ENCODE results near the gene FAM3D.

FAM3D gene

DNA sequence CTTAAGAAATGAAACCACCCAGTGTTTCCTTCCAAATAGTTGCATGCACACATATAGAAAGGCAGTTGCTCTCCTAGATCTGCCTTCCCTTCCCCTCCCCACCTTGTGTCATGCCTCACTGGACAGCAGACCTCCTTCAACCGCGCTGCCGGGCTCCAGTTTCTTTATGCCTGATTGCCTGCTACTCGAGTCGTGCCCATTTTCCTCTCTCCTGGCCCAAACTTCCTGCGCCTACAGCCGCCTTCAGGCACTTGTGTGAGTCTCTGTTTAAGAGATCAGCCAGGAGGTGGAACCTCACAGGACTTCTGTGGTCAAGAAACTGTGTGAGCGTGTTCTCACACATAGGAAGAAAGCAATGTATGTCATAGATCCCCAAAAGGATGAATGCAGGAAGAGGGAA lies 80.6 kb downstream of the FAM3D start:
- no peak for DNase-seq

DNA sequence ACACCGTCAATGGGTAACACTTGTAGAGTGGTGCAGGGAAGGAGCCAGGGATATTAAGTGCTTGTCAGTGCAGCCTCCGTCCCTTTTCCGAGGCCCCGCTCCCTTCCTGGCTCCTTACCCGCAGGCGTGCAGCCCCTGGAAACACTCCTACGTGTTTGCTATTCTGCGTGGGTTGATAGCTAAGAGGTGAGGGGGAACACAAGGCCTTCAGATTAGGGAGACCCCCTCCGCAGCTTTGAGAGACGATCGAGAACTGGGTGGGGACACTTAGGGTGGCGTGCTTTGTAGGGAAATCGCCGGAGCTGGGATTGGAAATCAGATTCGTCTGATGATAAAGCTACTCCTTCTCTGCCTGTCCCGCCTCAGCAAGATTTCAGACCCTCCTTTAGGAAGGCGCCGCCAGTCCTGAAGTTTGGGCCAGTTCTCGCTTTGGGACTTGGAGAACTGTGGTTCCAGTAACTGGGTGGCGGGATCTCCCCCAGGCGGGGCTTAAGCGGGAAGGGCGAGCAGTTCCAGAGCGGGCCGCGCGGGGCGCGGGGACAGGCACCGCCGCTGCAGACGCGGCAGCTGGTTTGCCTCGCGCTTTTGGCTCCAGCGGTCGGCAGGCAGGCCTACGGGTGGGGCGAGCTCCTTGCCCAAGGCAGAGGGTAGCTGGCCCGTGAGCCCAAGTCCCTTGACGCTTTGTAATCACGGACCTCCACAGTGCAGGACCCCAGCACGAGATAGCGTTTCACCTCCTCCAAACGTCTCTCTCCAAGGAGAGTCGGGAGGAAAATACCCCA lies 81.4 kb downstream of the FAM3D start:
- no peak for DNase-seq

DNA sequence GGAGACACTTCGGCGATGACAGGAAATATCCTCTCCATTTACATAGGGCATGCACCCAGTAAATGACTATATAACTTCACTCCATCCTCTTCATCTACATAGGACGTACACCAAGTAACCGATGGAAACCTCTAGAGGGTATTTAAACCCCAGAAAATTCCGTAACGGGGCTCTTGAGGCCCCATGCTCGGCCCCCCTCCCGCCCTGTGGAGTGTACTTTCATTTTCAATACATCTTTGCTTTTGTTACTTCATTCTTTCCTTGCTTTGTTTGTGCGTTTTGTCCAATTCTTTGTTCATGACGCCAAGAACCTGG lies 81.9 kb downstream of the FAM3D start:
- DNase-seq = no peak
